HEK293 (cell line): ENCODE results near the gene RPL29.

Experiments used
- CTCF ChIA-PET: fragments of 350-600 bp; formaldehyde crosslinking; extraction: SDS; loops from one replicate; lab custom pipeline; 2021; ENCODE audit warnings: antibody characterized with exemption; lab: Yijun Ruan, JAX
- POLR2A ChIA-PET: fragments of 300-600 bp; formaldehyde crosslinking; extraction: SDS; loops from one replicate; lab custom pipeline; 2020; ENCODE audit warnings: antibody characterized with exemption, inconsistent platforms; lab: Yijun Ruan, JAX
- H3K27ac ChIP-seq: fragments of 200-500 bp; sonication (Bioruptor generic); 2 replicates; pipeline ENCODE4 v1.5.1; 2014; ENCODE audit warnings: low read depth, low read length, control low read depth, inconsistent platforms; ENCODE audit errors: extremely low read depth
- H3K36me3 ChIP-seq, 2 experiments: fragments of 200-500 bp in 1 of 2; sonication (Bioruptor generic) in 1 of 2; 1 replicate in 1 of 2; 2 replicates in 1 of 2; pipeline ENCODE4 v1.5.1; 2014 to 2017; ENCODE audit warnings: inconsistent platforms in 2 of 2, low read length in 2 of 2; ENCODE audit not compliant: control insufficient read depth in 2 of 2, insufficient read depth in 1 of 2
- H3K4me1 ChIP-seq: fragments of 200-500 bp; sonication (Bioruptor generic); 2 replicates; pipeline ENCODE4 v1.5.1; 2014; ENCODE audit warnings: mild to moderate bottlenecking, low read length, inconsistent platforms; ENCODE audit not compliant: control insufficient read depth, insufficient read depth
- H3K4me3 ChIP-seq: 2 replicates; pipeline ENCODE4 v1.5.1; 2011; ENCODE audit warnings: low read depth, mild to moderate bottlenecking, control low read depth, low read length, moderate library complexity
- H3K9me3 ChIP-seq: fragments of 200-500 bp; sonication (Bioruptor generic); 2 replicates; pipeline ENCODE4 v1.5.1; 2014; ENCODE audit warnings: low read depth, low read length, inconsistent platforms; ENCODE audit not compliant: control insufficient read depth, insufficient read depth
- EGR2 ChIP-seq: fragments of 450-650 bp; formaldehyde crosslinking; IDR thresholded peaks from 2 replicates; pipeline ENCODE4 v1.5.1; 2016; ENCODE audit warnings: low read depth, missing biosample characterization, missing genetic modification characterization
- FEZF1 ChIP-seq: fragments of 450-650 bp; formaldehyde crosslinking; IDR thresholded peaks from 2 replicates; pipeline ENCODE4 v1.5.1; 2016; ENCODE audit warnings: missing biosample characterization, missing genetic modification characterization
- GLIS1 ChIP-seq: fragments of 450-650 bp; formaldehyde crosslinking; IDR thresholded peaks from 2 replicates; pipeline ENCODE4 v1.5.1; 2016; ENCODE audit warnings: missing biosample characterization, missing genetic modification characterization
- KLF16 ChIP-seq: fragments of 450-650 bp; formaldehyde crosslinking; IDR thresholded peaks from 2 replicates; pipeline ENCODE4 v1.5.1; 2017; ENCODE audit warnings: missing biosample characterization, missing genetic modification characterization
- SALL2 ChIP-seq: fragments of 450-650 bp; formaldehyde crosslinking; IDR thresholded peaks from 2 replicates; pipeline ENCODE4 v1.5.0; 2017; ENCODE audit warnings: missing biosample characterization, mild to moderate bottlenecking, missing genetic modification characterization, borderline replicate concordance
- SCRT1 ChIP-seq: fragments of 450-650 bp; formaldehyde crosslinking; IDR thresholded peaks from 2 replicates; pipeline ENCODE4 v1.5.1; 2016; ENCODE audit warnings: missing biosample characterization, missing genetic modification characterization, borderline replicate concordance
- SCRT2 ChIP-seq: fragments of 450-650 bp; formaldehyde crosslinking; IDR thresholded peaks from 2 replicates; pipeline ENCODE4 v1.5.1; 2016; ENCODE audit warnings: missing biosample characterization, missing genetic modification characterization
- YY1 ChIP-seq: fragments of 450-650 bp; formaldehyde crosslinking; IDR thresholded peaks from 2 replicates; pipeline ENCODE4 v1.5.1; 2018; ENCODE audit warnings: missing biosample characterization, missing genetic modification characterization
- ZBTB17 ChIP-seq: fragments of 450-650 bp; formaldehyde crosslinking; IDR thresholded peaks from 2 replicates; pipeline ENCODE4 v1.5.1; 2016; ENCODE audit warnings: missing biosample characterization, missing genetic modification characterization
- ZBTB21 ChIP-seq: fragments of 450-650 bp; formaldehyde crosslinking; IDR thresholded peaks from 2 replicates; pipeline ENCODE4 v1.5.1; 2017; ENCODE audit warnings: missing biosample characterization, missing genetic modification characterization
- ZBTB8A ChIP-seq: fragments of 450-650 bp; formaldehyde crosslinking; IDR thresholded peaks from 2 replicates; pipeline ENCODE4 v1.5.1; 2016; ENCODE audit warnings: missing biosample characterization, missing genetic modification characterization
- ZFHX2 ChIP-seq: fragments of 450-650 bp; formaldehyde crosslinking; conservative IDR thresholded peaks from 2 replicates; pipeline ENCODE4 v1.5.1; 2016; ENCODE audit warnings: missing biosample characterization, missing genetic modification characterization
- ZFP37 ChIP-seq: fragments of 450-650 bp; formaldehyde crosslinking; IDR thresholded peaks from 2 replicates; pipeline ENCODE4 v1.5.1; 2016; ENCODE audit warnings: missing biosample characterization, missing genetic modification characterization
- ZNF140 ChIP-seq: fragments of 450-650 bp; formaldehyde crosslinking; IDR thresholded peaks from 2 replicates; pipeline ENCODE4 v1.5.1; 2016; ENCODE audit warnings: missing biosample characterization, missing genetic modification characterization
- ZNF311 ChIP-seq: fragments of 450-650 bp; formaldehyde crosslinking; IDR thresholded peaks from 2 replicates; pipeline ENCODE4 v1.5.1; 2017; ENCODE audit warnings: missing biosample characterization, missing genetic modification characterization, borderline replicate concordance
- ZNF350 ChIP-seq: fragments of 450-650 bp; formaldehyde crosslinking; IDR thresholded peaks from 2 replicates; pipeline ENCODE4 v1.5.0; 2017; ENCODE audit warnings: missing biosample characterization, mild to moderate bottlenecking, missing genetic modification characterization
- ZNF596 ChIP-seq: fragments of 450-650 bp; IDR thresholded peaks from 2 replicates; pipeline ENCODE4 v1.5.0; 2018; ENCODE audit warnings: missing biosample characterization, mild to moderate bottlenecking, missing genetic modification characterization, moderate library complexity
- ZSCAN30 ChIP-seq: fragments of 450-650 bp; IDR thresholded peaks from 2 replicates; pipeline ENCODE4 v1.5.1; 2018; ENCODE audit warnings: missing biosample characterization, mild to moderate bottlenecking, missing genetic modification characterization, moderate library complexity
- TF ChIP-seq, protein P1 (sequence below): fragments of 450-650 bp; formaldehyde crosslinking; IDR thresholded peaks from 2 replicates; pipeline ENCODE4; 2016; ENCODE audit warnings: missing biosample characterization, missing genetic modification characterization
- TF ChIP-seq, protein P2 (sequence below): fragments of 450-650 bp; formaldehyde crosslinking; IDR thresholded peaks from 2 replicates; pipeline ENCODE4 v1.5.1; 2016; ENCODE audit warnings: missing biosample characterization, missing genetic modification characterization, low read depth
- TF ChIP-seq, protein P3 (sequence below): fragments of 450-650 bp; formaldehyde crosslinking; IDR thresholded peaks from 2 replicates; pipeline ENCODE4 v1.5.1; 2016; ENCODE audit warnings: missing biosample characterization, missing genetic modification characterization

RPL29 gene

DNA sequence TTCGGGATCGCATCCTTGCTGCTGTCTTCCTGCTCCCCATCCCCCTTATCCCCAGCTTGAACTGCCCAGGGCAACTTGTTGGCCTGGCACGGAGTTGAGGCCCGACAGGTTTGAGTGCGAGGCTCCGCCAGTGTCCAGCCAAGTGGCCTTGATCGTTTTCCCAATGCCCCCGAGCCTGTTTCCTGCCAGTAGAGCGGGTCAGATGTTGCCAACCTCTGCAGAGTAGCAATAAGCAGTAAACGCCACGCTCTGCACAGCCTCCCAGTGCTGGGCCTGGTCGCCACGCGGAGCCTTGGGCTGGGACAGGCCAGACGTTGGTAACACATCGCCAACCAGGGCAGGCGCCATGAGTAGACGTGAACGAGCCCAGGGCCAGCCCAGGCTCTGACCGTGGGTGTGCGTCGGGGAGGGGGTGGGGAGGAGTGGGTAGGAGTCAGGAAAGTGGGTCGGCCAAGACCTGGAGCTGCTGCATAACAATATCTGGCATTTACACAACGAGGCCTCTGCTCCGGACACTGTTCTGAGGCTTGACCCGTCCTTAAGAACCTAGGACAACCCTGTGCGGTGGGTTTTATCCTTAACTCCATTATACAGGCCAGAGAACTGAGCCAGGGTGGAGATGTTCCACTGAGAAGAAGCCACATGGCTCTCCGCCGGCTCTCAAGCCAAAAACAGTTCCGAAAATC lies 21.3 kb downstream of the RPL29 start:
- ChIA-PET POLR2A (interaction anchor here (0.8 to 3.4 kb wide), 6 partner anchors 8 to 180 kb away, joined by 3 to 22 read pairs (median 7); partner anchors contain the start of genes ACY1, DUSP7, POC1A and RPL29), CTCF (interaction anchor here (0.6 to 3.2 kb wide), 14 partner anchors 9 to 585 kb away, joined by 3 to 38 read pairs (median 3); partner anchors contain the start of genes ACY1, PARP3 and RRP9)
- Histone ChIP-seq H3K9me3 (no peaks in the 10 kb centered on the region), H3K4me3 (peak overlapping the region; percentile 44), H3K4me1 (no peaks in the 10 kb centered on the region), H3K36me3 (peaks cover 0 to 7% of the 10 kb centered on the region in 2 experiments; a peak in 1 of 3 replicates), H3K27ac (no peak overlapping the region; the same call in 1 of the 2 replicates)
- TF ChIP-seq ZBTB17 (tag by site-specific recombination) (0 out of 2 replicates have a peak, but pooled peaks have one; percentile 24), ZSCAN30 (tag by site-specific recombination) (0 out of 2 replicates have a peak, but pooled peaks have one; percentile 1), ZFHX2 (peak; percentile 52), SCRT1 (peak; percentile 96), EGR2 (tag by site-specific recombination) (peak; percentile 39; the same call in 1 of the 2 replicates), KLF16 (no peak), SCRT2 (peak; percentile 91)
- TF ChIP-seq, protein P1, sequence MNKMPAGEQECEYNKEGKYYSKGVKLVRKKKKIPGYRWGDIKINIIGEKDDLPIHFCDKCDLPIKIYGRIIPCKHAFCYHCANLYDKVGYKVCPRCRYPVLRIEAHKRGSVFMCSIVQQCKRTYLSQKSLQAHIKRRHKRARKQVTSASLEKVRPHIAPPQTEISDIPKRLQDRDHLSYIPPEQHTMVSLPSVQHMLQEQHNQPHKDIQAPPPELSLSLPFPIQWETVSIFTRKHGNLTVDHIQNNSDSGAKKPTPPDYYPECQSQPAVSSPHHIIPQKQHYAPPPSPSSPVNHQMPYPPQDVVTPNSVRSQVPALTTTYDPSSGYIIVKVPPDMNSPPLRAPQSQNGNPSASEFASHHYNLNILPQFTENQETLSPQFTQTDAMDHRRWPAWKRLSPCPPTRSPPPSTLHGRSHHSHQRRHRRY (tag by site-specific recombination) = no peak

DNA sequence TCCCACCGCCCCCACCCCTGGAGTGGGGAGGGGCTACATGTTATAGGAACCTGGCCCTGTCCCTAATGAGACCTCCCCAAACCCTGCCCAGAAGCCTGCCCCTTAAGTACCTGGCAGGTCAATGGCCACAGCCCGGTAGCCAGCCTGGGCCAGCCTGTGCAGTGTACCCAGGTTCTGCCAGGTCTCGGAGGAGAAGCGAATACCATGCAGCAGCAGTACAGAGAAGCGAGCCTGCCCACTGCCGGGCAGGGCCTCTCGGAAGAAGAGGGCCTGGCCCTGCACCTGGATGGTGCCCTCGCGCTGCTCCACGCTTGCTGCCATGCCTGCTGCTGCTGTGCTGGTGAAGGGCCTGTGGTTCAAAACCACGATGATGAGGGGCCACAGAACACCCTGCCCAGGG lies 24.3 kb downstream of the RPL29 start:
- Histone ChIP-seq H3K9me3 (no peaks in the 10 kb centered on the region), H3K27ac (no peak overlapping the region), H3K4me1 (0 out of 2 replicates have a peak, but pooled peaks cover 2% of the 10 kb centered on the region)
- POLR2A ChIA-PET = no interaction called here
- no peak for TF ChIP-seq ZNF311 (tag by site-specific recombination)
- no peak for TF ChIP-seq ZBTB8A
- TF ChIP-seq SALL2 = no peak
- no peak for TF ChIP-seq ZNF596 (tag by site-specific recombination)
- TF ChIP-seq YY1 (tag by site-specific recombination) = no peak
- TF ChIP-seq, protein P2, sequence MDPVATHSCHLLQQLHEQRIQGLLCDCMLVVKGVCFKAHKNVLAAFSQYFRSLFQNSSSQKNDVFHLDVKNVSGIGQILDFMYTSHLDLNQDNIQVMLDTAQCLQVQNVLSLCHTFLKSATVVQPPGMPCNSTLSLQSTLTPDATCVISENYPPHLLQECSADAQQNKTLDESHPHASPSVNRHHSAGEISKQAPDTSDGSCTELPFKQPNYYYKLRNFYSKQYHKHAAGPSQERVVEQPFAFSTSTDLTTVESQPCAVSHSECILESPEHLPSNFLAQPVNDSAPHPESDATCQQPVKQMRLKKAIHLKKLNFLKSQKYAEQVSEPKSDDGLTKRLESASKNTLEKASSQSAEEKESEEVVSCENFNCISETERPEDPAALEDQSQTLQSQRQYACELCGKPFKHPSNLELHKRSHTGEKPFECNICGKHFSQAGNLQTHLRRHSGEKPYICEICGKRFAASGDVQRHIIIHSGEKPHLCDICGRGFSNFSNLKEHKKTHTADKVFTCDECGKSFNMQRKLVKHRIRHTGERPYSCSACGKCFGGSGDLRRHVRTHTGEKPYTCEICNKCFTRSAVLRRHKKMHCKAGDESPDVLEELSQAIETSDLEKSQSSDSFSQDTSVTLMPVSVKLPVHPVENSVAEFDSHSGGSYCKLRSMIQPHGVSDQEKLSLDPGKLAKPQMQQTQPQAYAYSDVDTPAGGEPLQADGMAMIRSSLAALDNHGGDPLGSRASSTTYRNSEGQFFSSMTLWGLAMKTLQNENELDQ = no peak
- TF ChIP-seq ZBTB21 (tag by site-specific recombination) = no peak
- no peak for TF ChIP-seq ZNF140
- TF ChIP-seq, all 188 proteins: peak for 0
- Histone ChIP-seq H3K36me3 (peaks cover 0 to 7% of the 10 kb centered on the region in 2 experiments; a peak in 1 of 3 replicates), H3K4me3 (no peak overlapping the region)
- CTCF ChIA-PET = no interaction called here

DNA sequence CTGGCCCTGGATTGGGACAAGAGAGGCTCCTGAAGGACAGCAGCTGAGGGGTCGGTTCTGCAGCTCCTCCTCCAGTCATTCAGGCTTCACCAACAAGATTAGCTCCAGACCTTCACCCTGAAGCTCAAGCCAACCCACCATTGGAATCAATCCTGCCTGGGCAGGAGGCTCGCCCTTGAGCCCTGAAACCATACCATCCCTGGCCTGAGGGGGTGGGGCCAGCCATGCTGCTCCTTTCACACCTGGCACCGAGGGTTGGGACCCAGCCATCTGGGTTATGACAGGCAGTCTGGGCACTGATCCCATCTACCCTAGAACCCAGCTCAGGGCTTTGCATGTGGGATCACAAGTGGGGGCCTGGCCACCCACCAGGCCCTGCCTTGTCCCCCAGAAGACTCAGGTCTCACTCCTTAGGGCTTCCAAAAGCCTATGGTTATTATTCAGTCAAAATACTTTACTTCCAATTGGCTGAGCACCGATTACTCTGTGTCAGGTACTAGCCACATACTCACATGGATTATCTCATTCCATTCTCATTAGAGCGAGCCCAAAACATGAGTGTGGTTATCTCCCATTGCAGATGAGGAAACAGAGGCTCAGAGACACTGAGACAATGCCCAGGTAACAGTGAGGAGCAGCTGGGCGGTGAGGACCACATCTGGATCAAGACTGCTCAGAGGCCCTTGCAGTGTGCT lies 24.9 kb downstream of the RPL29 start:
- POLR2A ChIA-PET = interaction anchor here (0.8 to 1.6 kb wide), 2 partner anchors 12 to 16 kb away, joined by 3 to 5 read pairs; no protein-coding TSS in a partner anchor

More for the DNA sequence above, 24.9 kb downstream of the RPL29 start:
- Histone ChIP-seq H3K4me1 (0 out of 2 replicates have a peak, but pooled peaks cover 2% of the 10 kb centered on the region), H3K9me3 (no peaks in the 10 kb centered on the region), H3K27ac (no peak overlapping the region), H3K4me3 (no peak overlapping the region), H3K36me3 (peaks cover 0 to 7% of the 10 kb centered on the region in 2 experiments; a peak in 1 of 3 replicates)
- CTCF ChIA-PET = interaction anchor here (0.8 to 1.2 kb wide), 2 partner anchors 28 to 29 kb away, joined by 4 read pairs; partner anchors contain the start of gene RRP9
- TF ChIP-seq GLIS1 (tag by site-specific recombination) (peak; percentile 66), FEZF1 (tag by site-specific recombination) (no peak), ZFP37 (tag by site-specific recombination) (no peak), ZNF350 (tag by site-specific recombination) (no peak)
- TF ChIP-seq, protein P3, sequence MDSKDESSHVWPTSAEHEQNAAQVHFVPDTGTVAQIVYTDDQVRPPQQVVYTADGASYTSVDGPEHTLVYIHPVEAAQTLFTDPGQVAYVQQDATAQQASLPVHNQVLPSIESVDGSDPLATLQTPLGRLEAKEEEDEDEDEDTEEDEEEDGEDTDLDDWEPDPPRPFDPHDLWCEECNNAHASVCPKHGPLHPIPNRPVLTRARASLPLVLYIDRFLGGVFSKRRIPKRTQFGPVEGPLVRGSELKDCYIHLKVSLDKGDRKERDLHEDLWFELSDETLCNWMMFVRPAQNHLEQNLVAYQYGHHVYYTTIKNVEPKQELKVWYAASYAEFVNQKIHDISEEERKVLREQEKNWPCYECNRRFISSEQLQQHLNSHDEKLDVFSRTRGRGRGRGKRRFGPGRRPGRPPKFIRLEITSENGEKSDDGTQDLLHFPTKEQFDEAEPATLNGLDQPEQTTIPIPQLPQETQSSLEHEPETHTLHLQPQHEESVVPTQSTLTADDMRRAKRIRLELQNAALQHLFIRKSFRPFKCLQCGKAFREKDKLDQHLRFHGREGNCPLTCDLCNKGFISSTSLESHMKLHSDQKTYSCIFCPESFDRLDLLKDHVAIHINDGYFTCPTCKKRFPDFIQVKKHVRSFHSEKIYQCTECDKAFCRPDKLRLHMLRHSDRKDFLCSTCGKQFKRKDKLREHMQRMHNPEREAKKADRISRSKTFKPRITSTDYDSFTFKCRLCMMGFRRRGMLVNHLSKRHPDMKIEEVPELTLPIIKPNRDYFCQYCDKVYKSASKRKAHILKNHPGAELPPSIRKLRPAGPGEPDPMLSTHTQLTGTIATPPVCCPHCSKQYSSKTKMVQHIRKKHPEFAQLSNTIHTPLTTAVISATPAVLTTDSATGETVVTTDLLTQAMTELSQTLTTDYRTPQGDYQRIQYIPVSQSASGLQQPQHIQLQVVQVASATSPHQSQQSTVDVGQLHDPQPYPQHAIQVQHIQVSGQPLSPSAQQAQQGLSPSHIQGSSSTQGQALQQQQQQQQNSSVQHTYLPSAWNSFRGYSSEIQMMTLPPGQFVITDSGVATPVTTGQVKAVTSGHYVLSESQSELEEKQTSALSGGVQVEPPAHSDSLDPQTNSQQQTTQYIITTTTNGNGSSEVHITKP (tag by site-specific recombination) = 0 out of 2 replicates have a peak, but pooled peaks have one; percentile 34
